ENCODE data around the gene CFHR2.

GRCh38 chr1:197001828-197002227 lies 58.3 kb downstream of the CFHR2 start:
- TF ChIP-seq CTCF (IDR thresholded peaks at IDR 0.05) = no peak
- TF ChIP-seq POLR2A (IDR thresholded peaks at IDR 0.05) = no peak

Data from esophagus squamous epithelium (tissue), 4 donors.